H9 (cell line): ENCODE measurements around the gene ABCA13. TPM values are rescaled to one million over a fixed set of nuclear protein-coding genes. Genes with fewer than 3 reads are reported as not detected.

Experiments
- DNase-seq: peaks from one replicate; pipeline ENCODE4 v3.0.0-alpha.2; 2017
- H2AFZ ChIP-seq: one replicate; pipeline ENCODE4 v1.6.1; 2013; ENCODE audit warnings: mild to moderate bottlenecking, low read length, control low read depth, moderate library complexity
- H2AK5ac ChIP-seq: 2 replicates; pipeline ENCODE4 v1.6.1; 2013; ENCODE audit warnings: low read length, control low read depth, mixed read lengths; ENCODE audit not compliant: insufficient read length
- H2BK120ac ChIP-seq: one replicate; pipeline ENCODE4 v1.6.1; 2013; ENCODE audit warnings: low read depth, mild to moderate bottlenecking, low read length, control low read depth, inconsistent platforms; ENCODE audit not compliant: poor library complexity, severe bottlenecking
- H2BK12ac ChIP-seq: 2 replicates; pipeline ENCODE4 v1.6.1; 2013; ENCODE audit warnings: low read length, control low read depth, mixed read lengths, low read depth; ENCODE audit not compliant: insufficient read length
- H2BK15ac ChIP-seq: 2 replicates; pipeline ENCODE4 v1.6.1; 2013; ENCODE audit warnings: low read depth, low read length, control low read depth
- H2BK20ac ChIP-seq: one replicate; pipeline ENCODE4 v1.6.1; 2013; ENCODE audit warnings: low read depth, mild to moderate bottlenecking, low read length, control low read depth, inconsistent platforms; ENCODE audit not compliant: poor library complexity, severe bottlenecking
- H2BK5ac ChIP-seq: 2 replicates; pipeline ENCODE4 v1.6.1; 2013; ENCODE audit warnings: low read length, control low read depth, mixed read lengths; ENCODE audit not compliant: insufficient read length
- H3K14ac ChIP-seq: 2 replicates; pipeline ENCODE4 v1.6.1; 2013; ENCODE audit warnings: low read length, control low read depth; ENCODE audit not compliant: insufficient read depth
- H3K18ac ChIP-seq: 2 replicates; pipeline ENCODE4 v1.6.1; 2013; ENCODE audit warnings: low read depth, mild to moderate bottlenecking, mixed read lengths, low read length, control low read depth; ENCODE audit not compliant: insufficient read length
- H3K23ac ChIP-seq: 2 replicates; pipeline ENCODE4 v1.6.1; 2013; ENCODE audit warnings: low read length, control low read depth, mixed read lengths, low read depth; ENCODE audit not compliant: insufficient read length
- H3K23me2 ChIP-seq: 2 replicates; pipeline ENCODE4 v1.6.1; 2013; ENCODE audit warnings: low read depth, mild to moderate bottlenecking, mixed read lengths, low read length, control low read depth; ENCODE audit not compliant: insufficient read length, poor library complexity, severe bottlenecking
- H3K27ac ChIP-seq: 2 replicates; pipeline ENCODE4 v1.5.1; 2013; ENCODE audit warnings: low read length, control low read depth, mixed read lengths, low read depth; ENCODE audit not compliant: insufficient read length
- H3K27me3 ChIP-seq: 2 replicates; pipeline ENCODE4 v1.6.1; 2013; ENCODE audit warnings: low read length, control low read depth, inconsistent platforms; ENCODE audit not compliant: insufficient read depth
- H3K4ac ChIP-seq: 2 replicates; pipeline ENCODE4 v1.6.1; 2013; ENCODE audit warnings: low read depth, mild to moderate bottlenecking, control low read depth, inconsistent platforms, low read length, moderate library complexity
- H3K4me1 ChIP-seq: 2 replicates; pipeline ENCODE4 v1.6.1; 2013; ENCODE audit warnings: low read length, control low read depth, inconsistent platforms; ENCODE audit not compliant: insufficient read depth
- H3K4me2 ChIP-seq: 2 replicates; pipeline ENCODE4 v1.6.1; 2013; ENCODE audit warnings: low read length, control low read depth, mixed read lengths; ENCODE audit not compliant: insufficient read length, insufficient read depth
- H3K56ac ChIP-seq: 2 replicates; pipeline ENCODE4 v1.6.1; 2013; ENCODE audit warnings: low read depth, mild to moderate bottlenecking, mixed read lengths, low read length, control low read depth; ENCODE audit not compliant: insufficient read length
- H3K79me1 ChIP-seq: 2 replicates; pipeline ENCODE4 v1.6.1; 2013; ENCODE audit warnings: low read depth, mild to moderate bottlenecking, moderate library complexity, low read length, control low read depth, inconsistent platforms; ENCODE audit not compliant: insufficient read depth, poor library complexity, severe bottlenecking
- H3K79me2 ChIP-seq: 2 replicates; pipeline ENCODE4 v1.6.1; 2013; ENCODE audit warnings: low read length, control low read depth, inconsistent platforms; ENCODE audit not compliant: insufficient read depth
- H3K9ac ChIP-seq: 2 replicates; pipeline ENCODE4 v1.6.1; 2013; ENCODE audit warnings: low read length, control low read depth, mixed read lengths; ENCODE audit not compliant: insufficient read length; ENCODE audit errors: extremely low read depth
- H3K9me3 ChIP-seq: one replicate; pipeline ENCODE4 v1.6.1; 2013; ENCODE audit warnings: low read depth, low read length, inconsistent platforms; ENCODE audit not compliant: control insufficient read depth
- H3T11ph ChIP-seq: one replicate; pipeline ENCODE4 v1.6.1; 2013; ENCODE audit warnings: mild to moderate bottlenecking, low read length, control low read depth, inconsistent platforms
- H4K20me1 ChIP-seq: one replicate; pipeline ENCODE4 v1.6.1; 2013; ENCODE audit not compliant: control insufficient read depth, insufficient read length, insufficient read depth
- H4K5ac ChIP-seq: 2 replicates; pipeline ENCODE4 v1.6.1; 2013; ENCODE audit warnings: low read depth, mild to moderate bottlenecking, mixed read lengths, low read length, control low read depth; ENCODE audit not compliant: insufficient read length
- H4K8ac ChIP-seq: replicated peaks from 2 replicates; pipeline ENCODE4 v1.6.1; 2013; ENCODE audit warnings: low read length, control low read depth, mixed read lengths, low read depth; ENCODE audit not compliant: insufficient read length
- H4K91ac ChIP-seq: 2 replicates; pipeline ENCODE4 v1.6.1; 2013; ENCODE audit warnings: low read depth, mild to moderate bottlenecking, moderate library complexity, mixed read lengths, low read length, control low read depth; ENCODE audit not compliant: insufficient read length
- H3K27ac Mint-ChIP-seq, 3 experiments: 2 replicates in 2 of 3; 3 replicates in 1 of 3; pipeline ENCODE4 v1.8.0; 2020 to 2021; ENCODE audit warnings: mixed read lengths in 3 of 3, mild to moderate bottlenecking in 1 of 3, moderate library complexity in 1 of 3
- H3K27me3 Mint-ChIP-seq: 2 replicates; pipeline ENCODE4 v1.8.0; 2021; ENCODE audit warnings: low read depth, mild to moderate bottlenecking, moderate library complexity, mixed read lengths
- H3K36me3 Mint-ChIP-seq, 3 experiments: 2 replicates in 2 of 3; 3 replicates in 1 of 3; pipeline ENCODE4 v1.8.0; 2020 to 2021; ENCODE audit warnings: low read depth in 3 of 3, mixed read lengths in 3 of 3; ENCODE audit not compliant: insufficient read depth in 1 of 3
- H3K4me1 Mint-ChIP-seq, 2 experiments: 2 replicates each; pipeline ENCODE4 v1.8.0; 2020; ENCODE audit warnings: mixed read lengths in 2 of 2
- H3K4me3 Mint-ChIP-seq, 2 experiments: 2 replicates in 1 of 2; 3 replicates in 1 of 2; pipeline ENCODE4 v1.8.0; 2020 to 2021; ENCODE audit warnings: mild to moderate bottlenecking in 2 of 2, mixed read lengths in 2 of 2, moderate library complexity in 1 of 2
- H3K9me3 Mint-ChIP-seq, 2 experiments: 2 replicates in 1 of 2; 3 replicates in 1 of 2; pipeline ENCODE4 v1.8.0; 2020; ENCODE audit warnings: mild to moderate bottlenecking in 2 of 2, mixed read lengths in 2 of 2, moderate library complexity in 1 of 2
- CTCF ChIP-seq: fragments of 200-600 bp; sonication (generic); conservative IDR thresholded peaks from 3 replicates; pipeline ENCODE4 v1.8.0; 2021; ENCODE audit warnings: antibody characterized with exemption, mild to moderate bottlenecking
- WGBS: extraction: QIAGEN DNeasy Blood & Tissue Kit; methylation state at CpG from one replicate; pipeline ENCODE4 v1.1.7; 2013; ENCODE audit warnings: missing lambda C conversion rate, low lambda C conversion rate, mixed read lengths; ENCODE audit not compliant: insufficient read length; ENCODE audit errors: extremely low coverage; 5-methylcytosine and 5-hydroxymethylcytosine counted together
- total RNA-seq: library from RNA; stranded (reverse); gene quantifications from 2 replicates; pipeline ENCODE4 v1.2.1, GENCODE V29; 2021

ABCA13 gene
- total RNA-seq, 1 experiment from 2014 or later, result 0.11 TPM

GRCh38 chr7:48481235-48481634, 310.0 kb downstream of the ABCA13 start:
- H3K4me1 ChIP-seq, result no peaks in the 10 kb centered on the region
- H3K79me2 ChIP-seq, result no peaks in the 10 kb centered on the region
- H3K9me3 ChIP-seq, result no peaks in the 10 kb centered on the region
- no peak overlapping the region for H3K14ac ChIP-seq
- no peak overlapping the region for H3K9ac ChIP-seq
- no peaks in the 10 kb centered on the region for H3K23me2 ChIP-seq
- no peaks in the 10 kb centered on the region for H3K79me1 ChIP-seq
- no peak overlapping the region for H3K4me2 ChIP-seq
- no peak overlapping the region for H4K5ac ChIP-seq
- H3K27me3 ChIP-seq, result no peaks in the 10 kb centered on the region
- no peak overlapping the region for H3K27ac ChIP-seq
- no peak overlapping the region for H4K91ac ChIP-seq
- no peaks in the 10 kb centered on the region; the same call in 1 of the 2 replicates for H3K27me3 Mint-ChIP-seq
- no peak overlapping the region for H3K56ac ChIP-seq
- H3K4me1 Mint-ChIP-seq, result peaks cover 0 to 3% of the 10 kb centered on the region in 2 experiments; a peak in 2 of 4 replicates
- H3K4me3 Mint-ChIP-seq, result no peak overlapping the region
- no peak overlapping the region for H4K8ac ChIP-seq
- H3K36me3 Mint-ChIP-seq, result peaks cover 3 to 23% (median 4%) of the 10 kb centered on the region in 3 experiments; a peak in 6 of 7 replicates
- H2BK15ac ChIP-seq, result no peak overlapping the region
- no peak overlapping the region for H3T11ph ChIP-seq
- no peak for DNase-seq
- no CpG with 5 or more reads among the region's 3 CpGs for WGBS
- H2BK12ac ChIP-seq, result no peak overlapping the region
- no peak overlapping the region for H2BK20ac ChIP-seq
- no peak overlapping the region for H2AK5ac ChIP-seq
- no peak overlapping the region for H2BK5ac ChIP-seq
- H3K27ac Mint-ChIP-seq, result no peak overlapping the region
- no peak overlapping the region for H2AFZ ChIP-seq
- no peak for TF ChIP-seq CTCF
- no peaks in the 10 kb centered on the region for H4K20me1 ChIP-seq
- H2BK120ac ChIP-seq, result no peak overlapping the region
- H3K4ac ChIP-seq, result no peak overlapping the region
- peaks cover 12 to 20% of the 10 kb centered on the region in 2 experiments for H3K9me3 Mint-ChIP-seq
- H3K18ac ChIP-seq, result no peak overlapping the region
- H3K23ac ChIP-seq, result no peak overlapping the region
